Brain microvascular endothelial cell (primary cell): Measurements from ENCODE around the gene POMC.

ENCODE experiments used
- DNase-seq: peaks from one replicate; pipeline ENCODE4 v3.0.0-alpha.2; 2020
- H3K27ac ChIP-seq: fragments of 250-450 bp; sonication (Bioruptor Pico); 2 replicates; pipeline ENCODE4 v1.5.1; 2020; ENCODE audit warnings: mild to moderate bottlenecking, moderate library complexity
- H3K27me3 ChIP-seq: fragments of 250-450 bp; sonication (Bioruptor Pico); replicated peaks from 2 replicates; pipeline ENCODE4 v1.5.1; 2020; ENCODE audit warnings: mild to moderate bottlenecking
- H3K36me3 ChIP-seq: fragments of 250-450 bp; sonication (Bioruptor Pico); replicated peaks from 2 replicates; pipeline ENCODE4 v1.5.1; 2020; ENCODE audit warnings: mild to moderate bottlenecking
- H3K4me3 ChIP-seq: 2 replicates; pipeline ENCODE4 v1.5.1; 2011; ENCODE audit warnings: low read depth, mild to moderate bottlenecking, control low read depth, low read length, moderate library complexity
- in situ Hi-C: cut with HindIII; loops from 2 replicates; pipeline ENCODE4 v1.10.0; 2017; ENCODE audit warnings: low sequenced_read_pairs, low pct_ligation_motif_present
- TF ChIP-seq, protein P1 (sequence below): IDR thresholded peaks from 2 replicates; pipeline ENCODE4 v1.5.1; 2011; ENCODE audit warnings: low read depth, mild to moderate bottlenecking, moderate library complexity, low read length, control low read depth, inconsistent platforms; ENCODE audit errors: missing control alignments

Gene POMC

DNA sequence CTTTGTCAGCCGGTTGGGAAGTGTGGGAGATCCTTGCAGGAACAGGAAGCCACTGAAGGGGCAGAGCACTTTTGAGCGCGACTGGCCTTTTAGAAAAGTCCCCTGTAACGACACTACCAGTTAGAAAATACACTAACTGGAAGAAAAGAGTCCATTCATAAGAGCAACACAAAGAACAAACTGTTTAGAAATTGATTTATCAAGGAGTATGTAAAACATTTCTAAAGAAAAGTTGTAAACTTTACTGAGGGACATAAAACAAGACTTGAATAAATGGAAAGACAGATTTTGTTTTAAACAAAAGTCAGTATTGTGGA, 29.8 kb upstream of the POMC start:
- Histone ChIP-seq H3K4me3 (no peak overlapping the region), H3K36me3 (no peaks in the 10 kb centered on the region), H3K27me3 (no peaks in the 10 kb centered on the region), H3K27ac (no peak overlapping the region)
- DNase-seq: no peak
- TF ChIP-seq, protein P1, sequence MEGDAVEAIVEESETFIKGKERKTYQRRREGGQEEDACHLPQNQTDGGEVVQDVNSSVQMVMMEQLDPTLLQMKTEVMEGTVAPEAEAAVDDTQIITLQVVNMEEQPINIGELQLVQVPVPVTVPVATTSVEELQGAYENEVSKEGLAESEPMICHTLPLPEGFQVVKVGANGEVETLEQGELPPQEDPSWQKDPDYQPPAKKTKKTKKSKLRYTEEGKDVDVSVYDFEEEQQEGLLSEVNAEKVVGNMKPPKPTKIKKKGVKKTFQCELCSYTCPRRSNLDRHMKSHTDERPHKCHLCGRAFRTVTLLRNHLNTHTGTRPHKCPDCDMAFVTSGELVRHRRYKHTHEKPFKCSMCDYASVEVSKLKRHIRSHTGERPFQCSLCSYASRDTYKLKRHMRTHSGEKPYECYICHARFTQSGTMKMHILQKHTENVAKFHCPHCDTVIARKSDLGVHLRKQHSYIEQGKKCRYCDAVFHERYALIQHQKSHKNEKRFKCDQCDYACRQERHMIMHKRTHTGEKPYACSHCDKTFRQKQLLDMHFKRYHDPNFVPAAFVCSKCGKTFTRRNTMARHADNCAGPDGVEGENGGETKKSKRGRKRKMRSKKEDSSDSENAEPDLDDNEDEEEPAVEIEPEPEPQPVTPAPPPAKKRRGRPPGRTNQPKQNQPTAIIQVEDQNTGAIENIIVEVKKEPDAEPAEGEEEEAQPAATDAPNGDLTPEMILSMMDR: no peak
- in situ Hi-C loops: no loop called here

DNA sequence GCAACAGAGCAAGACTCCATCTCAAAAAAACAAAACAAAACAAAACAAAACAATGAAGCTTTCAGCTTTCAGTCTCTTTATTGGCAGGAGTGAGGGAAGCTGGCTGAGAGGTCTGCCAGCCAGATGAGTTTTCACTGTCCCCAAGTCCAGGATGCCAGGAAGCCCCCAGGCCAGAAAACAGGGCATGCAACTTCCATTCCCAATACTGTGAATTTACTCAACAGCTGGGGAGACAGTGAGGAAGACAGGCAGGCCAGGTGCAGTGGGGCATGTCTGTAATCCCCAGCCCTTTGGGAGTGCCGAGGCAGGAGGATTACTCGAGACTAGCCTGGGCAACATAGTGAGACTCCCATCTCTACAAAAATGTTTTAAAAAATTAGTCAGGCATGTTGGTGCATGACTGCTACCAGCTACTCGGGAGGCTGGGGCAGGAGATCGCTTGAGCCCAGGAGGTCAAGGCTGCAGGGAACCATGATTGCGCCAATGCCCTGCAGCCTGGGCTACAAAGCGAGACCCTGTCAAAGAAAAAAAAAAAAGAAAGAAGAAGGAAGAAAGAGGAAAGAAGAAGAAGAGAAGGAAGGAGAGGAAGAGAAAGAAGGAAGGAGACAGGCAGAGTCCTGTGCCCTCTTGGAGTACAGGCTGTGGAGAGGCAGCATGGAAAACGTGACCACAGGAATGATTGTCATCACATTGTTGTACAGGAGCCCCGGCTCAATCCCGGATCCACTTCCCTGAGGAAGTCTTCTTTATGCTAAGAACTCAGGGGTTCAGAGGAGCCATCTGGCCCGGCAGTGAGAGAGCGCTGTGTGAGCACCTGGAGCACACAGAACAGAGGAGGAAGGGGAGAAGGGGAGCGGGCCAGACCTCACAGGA, 29.2 kb upstream of the POMC start:
- in situ Hi-C loops: no loop called here
- no peaks in the 10 kb centered on the region for H3K27me3 ChIP-seq
- no peak overlapping the region for H3K27ac ChIP-seq
- TF ChIP-seq, protein P1: no peak
- H3K4me3 ChIP-seq: no peak overlapping the region
- H3K36me3 ChIP-seq: no peaks in the 10 kb centered on the region
- DNase-seq: no peak

DNA sequence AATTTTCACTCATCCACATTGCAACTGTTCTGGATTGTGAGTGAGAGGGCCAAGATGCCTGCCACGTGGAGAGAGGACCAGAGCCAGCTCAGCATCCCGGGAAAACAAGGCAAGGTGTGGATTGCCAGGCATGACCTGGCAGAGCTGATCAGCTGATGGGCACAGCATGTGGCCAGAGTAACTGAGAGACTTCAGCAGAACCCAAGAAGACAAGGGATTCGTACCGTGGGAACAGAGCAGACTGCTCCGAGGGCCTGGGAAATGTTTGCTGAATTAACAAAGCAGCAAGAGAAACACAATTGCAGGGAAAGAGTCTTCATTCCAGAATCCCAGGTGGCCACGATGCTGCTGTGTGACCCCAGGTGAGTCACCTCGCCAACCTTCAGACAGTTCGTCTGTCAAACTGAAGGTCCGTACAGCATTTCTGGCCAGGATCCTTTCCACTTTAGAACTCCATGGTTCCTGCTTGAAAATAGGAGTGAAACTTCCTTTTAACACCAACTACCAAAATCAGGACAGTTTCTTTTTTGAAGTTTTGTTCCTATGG, 26.3 kb upstream of the POMC start:
- no peak overlapping the region for H3K4me3 ChIP-seq
- TF ChIP-seq, protein P1: no peak
- no peak overlapping the region for H3K27ac ChIP-seq
- no peaks in the 10 kb centered on the region for H3K27me3 ChIP-seq
- no peak for DNase-seq
- in situ Hi-C loops: no loop called here
- H3K36me3 ChIP-seq: no peaks in the 10 kb centered on the region

DNA sequence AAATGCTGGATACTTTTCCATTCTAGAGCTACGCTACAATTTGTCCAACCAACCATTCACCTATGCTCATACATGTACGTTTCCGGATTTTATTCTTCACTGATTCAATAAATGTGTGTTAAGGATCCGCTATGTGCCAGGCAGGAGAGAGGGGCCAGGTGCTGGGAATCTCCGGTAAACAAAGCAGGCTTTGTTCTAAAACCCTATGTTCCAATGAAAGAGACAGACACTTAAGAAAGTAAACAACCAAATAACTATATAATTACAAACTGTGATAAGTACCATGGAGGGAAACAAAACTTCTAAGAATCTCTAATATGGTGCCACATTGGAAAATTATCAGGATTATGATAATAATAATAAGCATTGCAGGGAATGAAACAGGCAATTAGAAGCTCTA, 22.2 kb upstream of the POMC start:
- no peak overlapping the region for H3K4me3 ChIP-seq
- TF ChIP-seq, protein P1: no peak

DNA sequence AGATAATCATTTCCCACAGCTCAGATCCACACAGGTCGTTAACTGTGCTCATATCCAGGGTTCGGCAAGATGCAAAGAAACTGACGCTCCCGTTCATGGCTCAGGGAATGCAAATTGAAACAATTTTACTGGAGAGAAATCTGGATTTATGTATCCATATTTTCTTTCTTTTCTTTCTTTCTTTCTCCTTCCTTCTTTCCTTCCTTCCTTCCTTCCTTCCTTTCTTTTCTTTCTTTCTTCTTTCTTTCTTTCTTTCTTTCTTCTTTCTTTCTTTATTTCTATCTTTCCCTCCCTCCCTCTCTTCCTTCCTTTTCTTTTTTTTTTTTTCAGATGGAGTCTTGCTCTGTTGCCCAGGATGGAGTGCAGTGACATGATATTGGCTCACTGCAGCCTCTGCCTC, 20.0 kb upstream of the POMC start:
- in situ Hi-C loops: no loop called here
- Histone ChIP-seq H3K4me3 (no peak overlapping the region), H3K27me3 (no peaks in the 10 kb centered on the region), H3K36me3 (no peaks in the 10 kb centered on the region), H3K27ac (no peak overlapping the region)
- TF ChIP-seq, protein P1: no peak
- DNase-seq: no peak

More for the DNA sequence above, 22.2 kb upstream of the POMC start:
- in situ Hi-C loops: no loop called here
- H3K27me3 ChIP-seq: no peaks in the 10 kb centered on the region
- DNase-seq: no peak
- no peaks in the 10 kb centered on the region for H3K36me3 ChIP-seq
- H3K27ac ChIP-seq: no peak overlapping the region
